Stimulated activated CD4-positive, alpha-beta T cell treated with anti-CD3 and anti-CD28 coated beads, TNF-alpha, amount 100 ng/mL, for 48 hours (primary cell): Measurements from ENCODE around the gene PDE4DIP.
"Not testable (repeated sequence)": the region's sequence is repeated elsewhere in the genome, so short reads cannot be mapped to it uniquely, and the experiment has no call there.

ENCODE experiments used
- DNase-seq, 3 donors: peaks; one replicate each; pipeline ENCODE4 v3.0.0-alpha.2; 2020; ENCODE audit warnings: low read depth in 3 of 3

PDE4DIP gene

GRCh38 chr1:148921047-148921446, 76.8 kb downstream of the PDE4DIP start:
- DNase-seq: not testable (repeated sequence)

GRCh38 chr1:148923798-148924197, 79.6 kb downstream of the PDE4DIP start:
- not testable (repeated sequence) for DNase-seq

DNA sequence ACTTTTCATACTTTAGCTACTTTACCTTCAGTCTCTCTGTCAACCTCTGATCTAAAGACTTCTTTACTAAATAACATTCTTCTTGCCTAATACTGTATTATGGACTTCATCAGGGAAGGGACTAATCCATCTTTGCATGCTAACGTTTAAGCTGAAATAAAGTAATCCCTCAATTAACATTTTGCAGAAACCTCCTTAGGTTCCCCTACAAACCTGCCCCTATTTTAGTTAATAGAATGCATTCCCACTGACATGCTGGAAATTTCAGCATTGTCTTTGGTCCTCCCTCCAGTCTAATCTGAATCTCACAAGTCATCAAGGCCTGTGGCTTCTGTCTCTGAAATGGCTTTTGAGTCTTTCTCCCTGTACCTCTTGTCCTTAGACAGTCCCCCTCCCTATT, 83.4 kb downstream of the PDE4DIP start:
- not testable (repeated sequence) for DNase-seq

DNA sequence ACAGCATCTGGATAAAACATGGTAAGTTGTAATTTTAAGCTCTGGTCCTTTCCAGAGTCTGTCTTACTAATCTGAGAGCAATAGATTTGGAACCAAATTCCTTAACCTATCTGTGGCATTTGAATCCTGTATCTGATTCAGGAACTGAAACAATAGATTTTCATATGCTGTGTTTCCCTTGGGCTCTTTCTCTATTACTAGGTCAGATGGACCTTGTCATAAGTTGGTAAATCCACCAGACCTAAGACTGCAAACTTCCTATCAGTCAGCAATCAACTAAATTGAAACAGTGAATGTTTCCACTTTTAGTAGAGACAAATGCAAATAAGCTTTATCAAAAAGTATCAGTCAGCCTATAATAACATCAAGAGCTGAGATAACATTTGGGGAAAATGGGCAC, 85.0 kb downstream of the PDE4DIP start:
- not testable (repeated sequence) for DNase-seq

DNA sequence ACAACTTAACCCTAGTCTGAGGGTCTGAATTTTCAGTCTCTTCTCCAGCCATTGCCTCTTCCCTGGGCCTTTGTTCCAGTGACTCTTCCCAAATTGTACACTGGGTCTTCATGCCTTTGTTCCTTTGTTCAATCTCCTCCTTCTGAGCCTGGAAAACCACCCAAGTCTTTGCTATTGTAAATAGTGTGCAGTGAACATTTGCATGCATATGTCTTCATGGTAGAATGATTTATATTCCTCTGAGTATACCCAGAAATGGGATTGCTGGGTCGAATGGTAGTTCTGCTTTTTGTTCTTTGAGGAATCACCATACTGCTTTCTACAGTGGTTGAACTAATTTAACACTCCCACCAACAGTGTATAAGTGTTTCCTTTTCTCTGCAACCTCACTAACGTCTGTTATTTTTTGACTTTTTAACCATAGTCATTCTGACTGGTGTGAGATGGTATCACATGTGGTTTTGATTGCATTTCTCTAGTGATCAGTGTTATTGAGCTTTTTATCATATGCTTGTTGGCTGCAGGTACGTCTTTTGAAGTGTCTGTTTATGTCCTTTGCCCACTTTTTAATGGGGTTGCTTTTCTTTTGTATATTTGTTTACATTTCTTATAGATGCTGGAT, 91.3 kb downstream of the PDE4DIP start:
- DNase-seq: not testable (repeated sequence)

DNA sequence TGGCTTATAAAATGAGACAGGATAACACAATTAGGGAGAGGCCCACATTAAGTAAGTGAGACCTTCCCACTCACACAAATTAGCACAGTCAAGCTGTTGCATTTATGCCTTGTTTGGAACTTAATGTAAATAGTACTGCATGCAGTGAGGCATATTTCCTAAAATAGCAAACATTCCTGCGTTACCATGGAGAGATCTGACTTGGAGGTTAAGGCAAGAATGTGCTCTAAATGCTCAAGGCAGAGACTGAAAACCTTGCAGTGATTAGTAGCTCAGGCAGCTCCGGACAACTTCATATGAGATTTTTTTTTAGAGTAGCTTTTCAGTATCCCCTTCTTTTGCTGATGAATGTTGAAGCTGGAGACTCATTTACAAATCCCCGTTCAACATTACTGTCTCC, 98.7 kb downstream of the PDE4DIP start:
- not testable (repeated sequence) for DNase-seq

DNA sequence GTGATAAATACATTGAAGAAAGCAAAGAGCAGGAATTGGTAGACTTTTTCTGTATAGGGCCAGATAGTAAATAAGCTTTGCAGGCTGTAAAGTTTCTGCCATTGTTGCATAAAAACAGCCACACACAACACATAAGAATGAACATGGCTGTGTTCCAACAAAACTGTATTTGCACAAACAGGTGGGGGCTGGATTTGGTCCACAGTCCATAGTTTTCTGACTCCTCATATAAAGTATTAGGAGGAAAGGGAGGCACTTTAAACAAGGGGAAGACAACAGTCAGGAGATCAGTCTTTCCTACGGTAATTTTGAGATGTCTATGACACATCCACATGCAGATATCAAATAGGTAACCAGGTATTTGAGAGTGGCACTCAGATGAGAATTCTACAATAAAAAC, 100.9 kb downstream of the PDE4DIP start:
- DNase-seq: not testable (repeated sequence)

- DNase-seq: not testable (repeated sequence)
These were observed 104.5 kb downstream of the PDE4DIP start for GRCh38 chr1:148948768-148949167.

DNA sequence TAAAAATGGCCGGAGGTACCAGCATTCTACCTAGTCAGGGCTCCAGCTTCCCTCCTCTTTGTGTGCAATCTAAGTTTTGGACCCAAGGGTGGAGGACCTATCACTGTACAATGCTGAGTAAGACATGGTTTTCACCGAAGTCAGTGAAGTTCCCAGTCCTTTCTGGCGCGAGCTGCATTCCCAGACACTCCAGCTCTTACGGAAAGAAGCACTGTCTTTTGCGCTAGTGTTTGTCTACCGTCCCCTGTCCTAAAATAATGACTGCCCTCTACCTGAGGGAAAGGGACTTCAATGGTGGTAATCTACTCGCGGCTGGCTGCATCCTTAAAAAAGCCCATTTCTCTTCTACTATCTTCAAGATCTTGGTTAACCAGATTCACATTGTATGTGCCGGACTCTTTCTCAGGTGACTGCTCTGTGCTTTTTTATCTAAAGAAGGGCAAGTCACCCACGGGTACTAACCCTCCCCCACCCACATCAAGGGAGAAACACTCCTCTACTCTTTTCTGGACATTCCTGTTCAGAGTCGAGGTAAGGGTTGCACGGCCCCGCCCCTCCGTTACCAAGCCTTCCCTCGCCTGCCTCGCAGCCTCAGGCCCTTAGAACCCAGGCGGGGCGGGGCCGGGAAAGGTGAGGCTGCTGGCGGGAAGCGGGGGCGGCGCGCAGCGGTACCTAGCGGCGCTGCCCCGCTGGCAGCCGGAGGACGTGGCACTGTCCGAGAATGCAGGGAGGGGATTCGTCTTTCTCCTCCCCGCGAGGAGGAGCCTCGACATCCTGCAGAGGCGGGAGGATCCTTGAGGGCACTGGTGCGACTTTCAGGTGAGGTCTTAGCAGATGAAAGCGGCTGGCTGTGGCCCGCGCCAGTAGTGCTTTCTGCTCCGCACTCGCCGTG, 107.4 kb downstream of the PDE4DIP start:
- DNase-seq: peak; percentile 44 to 49 (median 48)

DNA sequence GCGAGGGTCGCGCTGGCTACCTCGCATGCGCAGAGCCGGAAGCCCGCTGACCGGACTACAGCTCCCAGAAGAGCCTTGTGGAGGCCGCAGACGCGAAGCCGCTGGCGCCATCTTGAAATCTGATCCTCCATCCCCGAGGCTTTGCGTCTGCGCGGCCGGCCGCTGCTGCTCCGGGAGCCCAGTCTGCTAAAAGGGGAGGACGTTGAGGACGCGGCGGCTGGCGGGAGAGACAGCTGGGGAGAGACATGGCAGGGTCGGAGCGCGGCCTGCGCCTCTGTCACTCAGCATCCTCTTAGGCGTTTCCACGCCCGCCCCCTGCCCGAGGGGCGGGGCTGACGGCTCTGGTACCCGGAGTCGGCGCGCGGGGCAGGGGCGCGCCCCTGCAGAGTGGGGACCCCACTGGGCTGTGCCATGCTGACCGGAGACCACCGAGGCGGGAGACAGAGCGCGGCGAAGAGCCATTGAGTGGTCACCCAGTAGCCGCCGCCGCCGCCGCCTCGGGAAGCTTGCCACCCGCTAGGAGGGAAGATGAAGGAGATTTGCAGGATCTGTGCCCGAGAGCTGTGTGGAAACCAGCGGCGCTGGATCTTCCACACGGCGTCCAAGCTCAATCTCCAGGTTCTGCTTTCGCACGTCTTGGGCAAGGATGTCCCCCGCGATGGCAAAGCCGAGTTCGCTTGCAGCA, 108.2 kb downstream of the PDE4DIP start:
- peak; percentile 31 to 52 (median 31) for DNase-seq

GRCh38 chr1:148952938-148953616, 108.8 kb downstream of the PDE4DIP start:
- not testable (repeated sequence) for DNase-seq

GRCh38 chr1:148953730-148954129, 109.5 kb downstream of the PDE4DIP start:
- DNase-seq: not testable (repeated sequence)

DNA sequence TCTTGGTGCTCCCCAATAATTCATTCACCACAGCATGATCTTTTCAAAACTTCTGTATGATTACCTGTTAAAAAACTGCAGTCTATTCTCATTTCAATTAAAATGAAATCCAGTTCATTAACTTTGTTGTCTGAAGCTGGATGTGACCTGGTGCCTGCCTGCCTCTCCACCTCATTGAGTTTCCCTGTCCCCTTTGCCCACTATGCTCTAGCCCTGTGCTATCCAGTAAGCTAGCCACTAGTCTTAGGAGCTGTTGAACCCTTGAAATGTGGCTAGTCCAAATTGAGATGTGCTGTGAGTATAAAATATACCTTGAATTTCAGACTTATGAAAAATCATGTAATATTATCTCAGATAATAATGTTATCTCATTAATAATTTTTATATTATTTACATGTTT, 114.1 kb downstream of the PDE4DIP start:
- not testable (repeated sequence) for DNase-seq

- DNase-seq: not testable (repeated sequence)
These were observed 116.2 kb downstream of the PDE4DIP start for GRCh38 chr1:148960212-148961000.

DNA sequence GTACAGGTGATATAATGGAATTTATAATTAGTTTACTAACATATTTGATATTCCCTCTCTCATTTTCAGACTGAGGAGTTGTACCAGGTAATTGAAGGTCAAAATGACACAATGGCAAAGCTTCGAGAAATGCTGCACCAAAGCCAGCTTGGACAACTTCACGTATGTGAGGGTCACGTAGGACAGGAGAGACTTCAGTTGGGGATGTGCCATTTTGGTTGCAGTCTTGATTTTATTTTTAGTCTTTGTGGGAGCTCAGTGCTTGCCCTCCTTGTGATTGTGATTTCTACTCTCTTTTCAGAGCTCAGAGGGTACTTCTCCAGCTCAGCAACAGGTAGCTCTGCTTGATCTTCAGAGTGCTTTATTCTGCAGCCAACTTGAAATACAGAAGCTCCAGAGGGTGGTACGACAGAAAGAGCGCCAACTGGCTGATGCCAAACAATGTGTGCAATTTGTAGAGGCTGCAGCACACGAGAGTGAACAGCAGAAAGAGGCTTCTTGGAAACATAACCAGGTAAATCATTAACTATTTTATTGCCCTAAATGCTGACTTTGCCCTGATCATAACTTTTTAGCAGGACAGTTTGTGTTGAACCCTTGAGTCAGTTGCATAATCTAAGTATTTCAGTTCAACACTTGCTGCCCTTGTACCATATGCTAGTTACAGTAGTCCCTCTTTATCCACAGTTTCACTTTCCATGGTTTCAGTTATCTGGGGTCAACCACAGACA, 118.1 kb downstream of the PDE4DIP start:
- DNase-seq: not testable (repeated sequence)

DNA sequence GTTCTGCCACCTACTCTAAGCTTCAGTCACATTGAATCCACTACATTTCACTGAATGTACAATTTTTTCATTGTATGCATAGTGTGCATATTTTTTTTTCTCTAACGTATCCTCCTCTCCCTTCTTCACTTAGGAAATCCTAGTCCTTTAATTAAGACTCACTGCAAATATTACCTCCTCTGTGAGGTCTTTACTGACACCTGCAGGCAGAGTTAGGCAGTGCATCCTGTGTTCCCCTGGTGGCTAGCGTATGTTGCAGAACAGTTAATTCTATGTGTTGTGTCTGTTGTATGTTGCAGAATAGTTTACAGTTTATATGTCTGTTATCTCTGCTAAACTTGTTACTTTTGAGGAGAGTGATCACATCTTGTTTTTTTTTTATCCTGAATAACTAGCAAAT, 121.9 kb downstream of the PDE4DIP start:
- DNase-seq: not testable (repeated sequence)

DNA sequence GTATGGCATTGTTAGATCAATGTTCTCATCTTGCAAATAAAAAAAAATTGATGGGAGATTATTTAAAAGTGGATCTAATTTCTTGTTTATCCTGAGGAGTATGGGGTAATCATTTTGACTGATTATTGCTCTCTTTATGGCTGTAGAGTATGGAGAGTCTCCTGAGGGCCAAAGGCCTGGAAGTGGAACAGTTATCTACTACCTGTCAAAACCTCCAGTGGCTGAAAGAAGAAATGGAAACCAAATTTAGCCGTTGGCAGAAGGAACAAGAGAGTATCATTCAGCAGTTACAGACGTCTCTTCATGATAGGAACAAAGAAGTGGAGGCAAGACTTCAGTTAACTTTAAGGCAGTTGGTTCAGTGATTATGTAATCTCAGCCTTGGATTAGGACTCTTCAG, 123.4 kb downstream of the PDE4DIP start:
- not testable (repeated sequence) for DNase-seq

- DNase-seq: not testable (repeated sequence)
These were observed 124.5 kb downstream of the PDE4DIP start for GRCh38 chr1:148968682-148969081.

DNA sequence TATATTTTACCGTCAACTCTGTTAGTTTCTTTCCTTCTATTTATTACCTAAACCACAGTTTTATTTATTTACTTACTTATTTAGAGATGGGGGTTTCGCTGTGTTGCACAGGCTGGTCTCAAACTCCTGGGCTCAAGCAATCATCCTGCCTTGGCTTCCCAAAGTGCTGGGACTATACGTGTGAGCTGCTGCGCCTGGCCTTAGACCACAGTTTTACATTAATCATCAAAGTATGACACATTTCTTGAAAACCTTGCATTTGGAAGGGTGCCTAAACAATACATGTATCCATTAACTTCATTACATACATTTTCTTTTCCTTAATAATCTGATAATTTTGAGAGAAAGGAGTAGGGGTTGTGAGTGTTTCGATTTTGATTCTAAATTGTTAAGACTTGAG, 124.9 kb downstream of the PDE4DIP start:
- DNase-seq: not testable (repeated sequence)

- not testable (repeated sequence) for DNase-seq
These were observed 131.2 kb downstream of the PDE4DIP start for GRCh38 chr1:148975453-148975852.
